GM21367 (cell line): ENCODE data around the gene IGF1R.
"Not testable (repeated sequence)": the region's sequence is repeated elsewhere in the genome, so short reads cannot be mapped to it uniquely, and the experiment has no call there.

ENCODE experiments used
- ATAC-seq: cut with Tn5 transposase; IDR thresholded peaks from one replicate; pipeline ENCODE4 v1.9.1; 2021; ENCODE audit not compliant: unreplicated experiment

IGF1R gene

DNA sequence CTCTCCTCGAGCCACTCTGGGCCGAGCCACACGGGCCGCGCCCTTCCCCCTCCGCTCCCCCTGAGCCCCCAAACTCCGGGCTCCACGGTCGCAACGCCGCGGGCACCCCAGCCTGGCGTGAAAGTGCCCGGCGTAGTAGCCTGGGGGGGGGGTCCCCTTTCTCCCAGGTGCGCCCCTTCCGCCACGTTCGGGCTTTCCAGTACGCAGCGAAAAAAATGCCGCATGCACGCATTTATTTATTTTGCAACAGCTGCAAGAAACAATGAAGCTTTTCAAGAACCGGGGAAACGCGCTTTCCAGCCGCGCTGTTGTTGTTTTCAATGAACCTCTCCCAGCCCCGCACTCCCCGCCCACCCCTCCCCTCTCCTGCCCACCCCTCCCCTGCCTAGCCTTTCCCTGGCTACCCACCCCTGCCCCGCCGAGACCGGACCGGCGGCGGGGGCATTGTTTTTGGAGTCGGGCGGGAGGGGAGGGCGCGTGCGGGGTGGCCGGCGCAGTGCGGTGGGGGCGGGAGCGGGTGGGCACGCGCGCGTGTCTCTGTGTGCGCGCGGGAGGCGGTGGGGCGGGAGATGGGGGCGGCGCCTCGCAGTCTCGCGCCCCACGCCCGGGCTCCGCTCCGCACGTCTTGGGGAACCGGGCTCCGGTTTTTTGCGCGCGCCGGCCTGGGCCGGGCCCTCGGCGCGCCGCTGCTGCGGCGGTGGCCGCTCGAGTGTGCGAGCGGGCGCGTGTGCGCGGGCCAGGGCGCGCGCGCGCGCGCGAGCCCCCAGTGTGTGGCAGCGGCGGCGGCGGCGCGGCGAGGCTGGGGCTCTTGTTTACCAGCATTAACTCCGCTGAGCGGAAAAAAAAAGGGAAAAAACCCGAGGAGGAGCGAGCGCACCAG is at the start of gene IGF1R:
TSS of gene IGF1R (plus strand) at position 766 of the 880 bp plus-strand sequence. CDS start 1,043 bp downstream, outside the sequence.
- ATAC-seq = peak; percentile 64

- peak; percentile 93 for ATAC-seq
Observed at GRCh38 chr15:98599909-98600691, 48.2 kb upstream of the IGF1R start.

DNA sequence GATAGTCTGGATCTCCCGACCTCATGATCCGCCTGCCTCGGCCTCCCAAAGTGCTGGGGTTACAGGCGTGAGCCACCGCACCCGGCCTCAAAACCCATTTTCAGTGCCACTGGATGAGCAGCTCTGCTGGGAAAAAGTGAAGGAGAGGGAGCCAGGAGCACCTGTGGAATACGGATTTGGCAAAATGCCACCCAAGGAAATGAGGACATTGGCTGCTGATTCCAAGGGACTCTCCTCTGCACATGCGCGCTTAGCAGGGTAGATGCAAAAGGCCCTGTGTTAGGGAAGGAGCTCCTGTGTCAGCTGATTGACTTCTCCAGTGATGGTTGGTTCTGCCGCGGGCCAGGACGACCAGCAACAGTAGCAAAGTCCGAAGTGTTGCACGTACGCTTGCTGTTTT is 43.4 kb upstream of the IGF1R start:
- no peak for ATAC-seq

DNA sequence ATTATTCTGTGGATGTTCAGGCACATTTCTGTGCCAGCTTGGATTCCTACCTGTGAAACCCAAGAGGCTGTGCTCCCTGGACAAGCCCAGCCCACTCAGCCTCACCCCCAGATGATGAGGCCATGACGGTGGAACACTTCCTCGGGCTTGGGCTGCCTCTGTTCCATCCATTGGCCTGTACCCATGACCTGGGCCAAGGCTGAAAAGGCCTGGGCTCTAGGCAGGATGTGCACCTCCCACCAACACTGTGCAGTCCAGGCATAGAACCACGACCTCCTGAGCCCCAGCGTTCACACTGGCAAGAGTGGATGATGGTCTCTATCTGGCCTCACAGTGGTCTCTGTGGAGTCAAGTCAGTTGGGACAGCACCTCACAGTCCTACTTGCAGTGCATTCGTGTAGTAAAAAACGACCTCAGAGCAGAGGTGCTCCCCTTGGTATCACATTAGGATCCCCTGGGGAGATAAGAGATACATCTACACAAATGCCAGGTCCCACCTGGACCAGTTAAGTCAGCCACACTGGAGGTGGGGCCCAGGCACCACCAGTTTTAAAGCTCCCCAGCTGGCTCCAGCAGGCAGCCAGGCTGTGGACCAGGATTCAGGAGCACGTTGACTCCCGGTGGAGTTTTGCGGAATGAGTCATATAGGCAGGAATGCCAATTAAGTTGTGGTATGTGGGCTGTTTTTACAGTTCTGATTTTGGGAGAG is 39.0 kb upstream of the IGF1R start:
- no peak for ATAC-seq

- ATAC-seq = no peak
Observed at GRCh38 chr15:98610991-98611390, 37.3 kb upstream of the IGF1R start.

DNA sequence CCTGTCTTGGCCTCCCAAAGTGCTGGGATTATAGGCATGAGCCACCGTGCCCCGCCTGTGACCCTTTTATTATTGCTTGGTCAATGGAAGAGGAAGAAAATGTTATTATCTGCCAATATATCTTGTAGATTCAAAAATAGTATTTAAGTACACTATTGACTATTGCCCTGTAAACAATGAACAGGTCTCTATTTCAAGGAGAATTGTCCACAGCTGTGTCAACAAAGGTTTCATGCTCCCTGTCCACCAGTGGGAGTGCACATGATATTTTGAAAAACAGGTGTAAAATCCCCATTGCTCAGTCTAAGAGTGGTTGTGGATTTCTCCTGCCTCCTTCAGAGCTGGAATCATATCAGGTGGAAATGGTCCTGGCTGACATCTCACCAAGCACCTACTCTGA is 36.5 kb upstream of the IGF1R start:
- ATAC-seq = no peak

DNA sequence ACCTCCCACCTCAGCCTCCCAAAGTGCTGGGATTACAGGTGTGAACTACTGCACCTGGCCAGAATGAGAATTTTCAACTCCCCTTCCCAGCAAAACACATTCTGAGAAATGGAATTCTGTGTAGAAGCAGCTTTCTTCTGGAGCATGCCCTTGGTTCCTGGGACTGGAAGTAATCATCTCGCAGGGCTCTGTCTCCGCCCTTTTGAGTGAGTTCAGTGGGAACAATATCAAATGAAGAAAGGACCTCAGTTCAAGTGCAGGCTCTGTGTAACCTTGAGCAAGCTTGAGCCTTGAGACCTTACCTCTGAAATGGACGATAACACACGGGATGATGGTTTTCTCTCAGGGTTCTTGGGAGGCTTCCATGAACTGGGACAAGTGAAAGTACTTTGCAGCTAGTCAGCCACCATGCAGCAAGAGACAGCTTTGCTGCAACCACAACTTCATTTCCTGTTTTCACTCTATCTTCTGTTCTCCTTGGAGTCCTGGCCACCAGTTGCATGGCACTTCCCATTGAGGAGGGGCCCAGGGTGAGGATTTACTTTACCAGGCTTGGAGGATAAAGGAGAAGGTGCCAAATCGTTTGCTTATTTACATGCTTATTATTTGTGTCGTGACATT is 35.7 kb upstream of the IGF1R start:
- ATAC-seq = no peak

DNA sequence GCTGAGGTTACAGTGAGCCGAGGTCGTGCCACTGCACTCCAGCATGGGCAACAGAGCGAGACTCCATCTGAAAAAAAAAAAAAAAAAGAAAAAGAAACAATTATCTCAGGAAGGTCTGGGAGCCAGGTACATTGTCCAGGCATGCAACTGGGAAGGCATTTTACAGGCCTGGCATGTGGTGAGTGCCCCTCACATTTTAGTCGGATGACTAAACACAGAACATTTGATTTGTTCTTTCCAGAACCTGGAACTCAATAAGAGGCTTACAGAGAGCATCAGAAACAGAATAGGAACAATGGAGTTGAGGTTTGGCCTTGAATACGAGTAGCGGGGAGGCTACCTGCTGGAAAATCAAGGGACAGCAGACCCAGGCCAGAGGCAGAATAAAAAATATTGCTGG is 33.7 kb upstream of the IGF1R start:
- ATAC-seq = no peak

DNA sequence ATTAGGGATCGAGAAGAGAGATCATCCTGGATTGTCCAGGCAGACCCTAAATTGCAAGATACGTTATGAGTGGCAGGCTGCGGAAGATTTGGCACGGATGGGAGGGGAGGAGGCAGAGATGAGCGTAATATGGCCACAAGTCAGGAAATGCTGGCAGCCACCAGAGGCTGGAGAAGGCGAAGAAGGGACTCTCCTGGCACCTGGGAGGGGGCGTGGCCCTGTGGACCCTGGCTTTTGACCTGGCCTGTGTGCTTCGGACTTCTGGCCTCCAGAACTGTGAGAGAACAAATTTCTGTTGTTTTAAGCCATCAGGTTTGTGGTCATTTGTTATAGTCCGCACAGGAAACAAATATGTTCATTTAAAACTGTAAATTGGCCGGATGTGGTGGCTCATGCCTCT is 31.9 kb upstream of the IGF1R start:
- no peak for ATAC-seq

DNA sequence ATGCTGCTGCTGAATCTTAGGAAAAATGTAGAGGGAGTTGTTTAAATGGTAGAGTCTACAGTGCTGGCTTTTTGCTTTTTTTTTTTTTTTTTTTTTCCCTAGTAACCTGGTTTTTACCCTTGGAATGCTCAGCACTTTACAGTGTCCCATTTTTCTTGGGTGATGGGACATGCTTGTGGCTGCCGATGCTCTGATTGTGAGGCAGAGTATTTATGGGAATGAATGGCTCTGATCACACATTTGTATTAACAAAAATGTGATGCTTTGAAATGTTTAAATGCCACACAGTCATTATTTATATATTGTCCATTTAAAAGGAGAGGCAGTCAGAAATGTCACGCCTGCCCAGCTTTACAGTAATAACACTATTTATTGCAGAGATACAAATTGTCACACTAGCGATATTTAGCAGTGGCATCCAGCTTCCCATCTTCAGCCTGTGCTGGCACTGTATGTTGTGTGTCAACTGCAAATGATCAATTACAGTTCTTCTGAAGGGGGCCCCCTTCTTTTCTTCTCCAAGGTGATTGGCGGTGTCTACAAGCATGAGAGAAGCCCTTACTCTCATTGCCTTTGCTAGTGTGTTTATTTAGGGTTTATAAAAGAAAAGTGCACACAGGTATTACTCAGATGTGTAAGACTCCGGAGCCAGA is 30.9 kb upstream of the IGF1R start:
- no peak for ATAC-seq

- ATAC-seq = not testable (repeated sequence)
Observed at GRCh38 chr15:98618576-98618975, 29.8 kb upstream of the IGF1R start.

GRCh38 chr15:98620020-98620419 is 28.3 kb upstream of the IGF1R start:
- no peak for ATAC-seq

GRCh38 chr15:98621021-98621420 is 27.3 kb upstream of the IGF1R start:
- ATAC-seq = no peak

DNA sequence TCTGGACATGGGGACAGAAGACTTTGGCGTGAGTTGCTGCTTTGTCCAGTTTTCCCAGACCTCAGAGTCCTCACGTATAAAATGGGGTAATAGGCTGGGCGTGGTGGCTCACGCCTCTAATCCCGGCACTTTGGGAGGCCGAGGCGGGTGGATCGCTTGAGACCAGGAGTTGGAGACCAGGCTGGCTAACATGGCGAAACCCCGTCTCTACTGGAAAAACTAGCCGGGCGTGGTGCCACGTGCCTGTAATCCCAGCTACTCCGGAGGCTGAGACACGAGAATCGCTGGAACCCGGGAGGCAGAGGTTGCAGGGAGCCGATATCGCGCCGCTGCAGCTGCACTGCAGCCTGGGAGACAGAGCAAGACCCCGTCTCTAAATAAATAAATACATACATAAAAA is 22.7 kb upstream of the IGF1R start:
- no peak for ATAC-seq

DNA sequence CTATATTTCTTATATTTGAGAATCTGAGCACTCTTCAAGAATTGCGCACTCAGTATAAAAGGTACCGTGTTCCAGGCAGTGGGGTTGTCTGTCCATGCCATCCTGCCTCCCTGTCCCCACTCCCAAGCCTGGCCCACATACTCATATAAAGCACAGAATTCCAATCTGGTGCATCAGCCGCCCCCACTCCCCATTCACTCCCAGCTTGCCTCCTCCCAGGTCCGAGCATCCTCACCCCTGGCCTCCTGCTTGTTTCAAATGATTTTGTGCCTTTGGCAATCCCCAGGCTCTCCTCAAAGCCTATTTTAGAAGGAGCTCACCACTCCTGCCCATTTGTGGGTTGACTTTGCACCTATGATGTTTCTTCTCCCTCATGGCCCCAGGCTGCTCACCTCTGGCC is 22.2 kb upstream of the IGF1R start:
- ATAC-seq = no peak

DNA sequence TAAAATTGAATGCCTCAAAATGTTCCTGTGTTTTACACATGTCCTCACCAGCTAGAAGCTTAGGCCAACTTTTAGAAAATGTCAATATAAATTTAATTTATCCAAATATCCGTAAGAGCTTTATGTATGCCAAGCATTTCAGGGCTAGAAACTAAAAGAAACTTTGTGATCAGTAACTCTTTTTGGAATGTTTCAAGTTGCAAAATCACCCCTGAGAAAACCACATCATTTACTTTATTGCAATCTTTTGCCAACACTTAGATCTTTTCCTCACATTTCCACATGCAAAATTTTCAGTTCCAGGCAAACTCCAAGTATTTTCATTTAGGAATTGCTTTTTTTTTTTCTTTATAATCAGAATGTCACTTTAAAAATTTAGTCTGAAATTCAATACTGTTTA is 20.1 kb upstream of the IGF1R start:
- no peak for ATAC-seq

DNA sequence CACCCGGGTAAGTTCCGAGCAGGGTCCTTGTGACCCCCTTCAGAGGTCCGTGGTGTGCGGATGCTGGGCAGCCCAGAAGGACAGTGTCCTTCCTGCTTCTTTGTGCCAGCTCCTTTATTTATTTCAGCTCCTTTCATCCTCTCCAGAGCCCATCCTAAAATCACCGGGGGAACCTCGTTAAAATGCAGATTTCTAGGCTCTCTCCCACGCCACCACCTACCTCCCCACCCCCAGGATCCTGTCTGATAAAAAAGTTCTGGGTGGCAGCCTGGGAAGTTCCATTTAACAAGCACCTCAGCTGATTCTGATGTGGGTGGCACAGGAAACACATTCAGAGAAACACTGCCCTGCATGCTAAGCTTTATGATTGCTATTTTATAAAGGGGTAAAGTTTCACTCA is 12.5 kb upstream of the IGF1R start:
- ATAC-seq = no peak

DNA sequence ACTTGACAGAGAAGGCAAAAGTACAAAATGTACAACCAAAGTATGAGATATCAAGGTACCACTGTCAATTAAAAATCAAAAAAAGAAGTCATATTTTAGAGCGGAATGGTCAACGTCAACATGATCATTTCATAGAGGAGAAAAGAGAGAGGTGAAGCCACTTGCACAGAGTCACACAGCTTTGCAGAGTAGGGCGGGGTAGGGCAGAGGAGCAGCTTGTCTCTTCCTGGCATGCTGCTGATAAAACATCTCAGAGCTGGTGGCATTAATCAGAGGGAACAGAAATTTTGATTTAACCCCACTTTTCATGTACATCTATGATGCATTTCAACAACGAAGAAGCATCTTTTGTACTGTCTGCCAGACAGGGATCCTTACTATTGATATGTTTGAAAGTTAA is 5.2 kb upstream of the IGF1R start:
- no peak for ATAC-seq

DNA sequence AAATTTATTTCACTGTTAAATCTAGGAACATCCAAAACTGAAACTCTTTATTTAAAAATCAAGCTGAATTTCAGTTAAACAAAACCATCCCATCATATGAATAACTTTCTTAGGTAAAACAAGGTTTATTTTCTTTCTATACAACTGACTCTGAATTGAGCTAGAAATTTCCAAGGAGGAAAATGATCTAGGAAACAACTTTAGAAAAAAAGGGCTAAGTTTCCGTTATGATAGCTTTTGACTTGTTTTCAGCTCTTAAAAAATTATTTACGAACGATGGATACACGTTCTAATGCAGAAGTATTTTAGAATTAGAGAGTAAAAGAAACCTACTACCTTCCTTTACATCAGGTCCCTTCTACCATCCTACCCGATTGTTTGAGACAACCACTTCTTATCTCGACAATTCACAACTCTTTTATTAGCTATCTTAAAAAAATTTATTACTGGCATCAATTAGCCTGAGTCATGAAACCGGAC is 1.8 kb upstream of the IGF1R start:
- ATAC-seq = no peak

DNA sequence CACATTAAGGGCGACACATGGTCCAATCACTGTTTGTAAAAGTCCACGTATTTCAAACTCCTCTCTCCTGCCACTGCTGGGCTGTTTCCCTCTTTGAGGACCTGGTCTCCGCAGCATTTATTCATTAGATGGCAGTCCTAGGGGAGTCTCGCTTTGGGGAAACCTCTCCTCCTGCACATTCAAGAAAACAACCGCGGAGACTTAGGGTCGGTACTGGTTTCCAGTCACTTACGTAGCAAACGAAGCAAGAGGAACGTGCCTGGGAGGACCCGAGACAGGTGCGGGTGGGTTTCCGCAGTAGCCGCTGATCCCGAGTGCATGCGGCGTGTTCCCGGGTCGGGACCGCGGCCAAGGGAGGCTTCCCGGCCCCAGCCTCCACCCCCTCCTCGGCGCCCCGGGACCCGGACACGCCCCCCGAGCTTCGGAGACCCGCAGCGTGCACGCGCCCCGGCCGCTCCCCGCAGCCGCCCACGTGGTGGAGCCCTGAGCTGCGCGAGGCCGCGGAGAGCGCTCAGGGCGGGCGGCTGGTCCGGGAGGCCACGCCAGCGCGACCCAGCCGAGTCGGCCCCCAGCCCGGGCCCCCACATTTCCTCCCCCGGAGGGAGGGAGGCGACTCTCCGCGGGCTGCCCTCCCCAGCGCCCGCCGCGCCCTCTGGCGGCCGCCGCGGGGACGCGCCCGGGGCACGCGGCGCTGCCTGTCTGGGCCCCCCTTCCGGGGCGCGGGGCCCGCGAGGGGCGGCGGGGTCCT is 1.1 kb upstream of the IGF1R start:
- ATAC-seq = peak; percentile 43
